BE2C (cell line): ENCODE results near the gene SREBF2. TPM values are rescaled to one million over a fixed set of nuclear protein-coding genes. Genes with fewer than 3 reads are reported as not detected.

ENCODE experiments used
- DNase-seq: peaks from one replicate; pipeline ENCODE4 v3.0.0-alpha.2; 2020
- H3K27me3 ChIP-seq: fragments of 250-450 bp; sonication (Bioruptor Pico); 2 replicates; pipeline ENCODE4 v1.5.1; 2020; ENCODE audit warnings: mild to moderate bottlenecking
- H3K36me3 ChIP-seq: fragments of 250-450 bp; sonication (Bioruptor Pico); 2 replicates; pipeline ENCODE4 v1.5.1; 2020; ENCODE audit warnings: mild to moderate bottlenecking
- H3K4me1 ChIP-seq: fragments of 250-450 bp; sonication (Bioruptor Pico); 2 replicates; pipeline ENCODE4 v1.5.1; 2020
- H3K4me3 ChIP-seq: 2 replicates; pipeline ENCODE4 v1.5.1; 2011; ENCODE audit warnings: low read depth, low read length
- H3K9me3 ChIP-seq: fragments of 250-450 bp; sonication (Bioruptor Pico); 2 replicates; pipeline ENCODE4 v1.5.1; 2020
- polyA plus RNA-seq: library from polyadenylated mRNA; unstranded; fragments of >200 nt; gene quantifications from one replicate; pipeline ENCODE4 v1.2.1, GENCODE V29; 2012; ENCODE audit warnings: low read depth, missing spikeins; ENCODE audit not compliant: insufficient read length, insufficient read depth
- TF ChIP-seq, protein P1 (sequence below): IDR thresholded peaks from 2 replicates; pipeline ENCODE4 v1.5.1; 2012; ENCODE audit warnings: mild to moderate bottlenecking, low read depth, low read length

The SREBF2 gene
- 236 TPM for polyA plus RNA-seq

DNA sequence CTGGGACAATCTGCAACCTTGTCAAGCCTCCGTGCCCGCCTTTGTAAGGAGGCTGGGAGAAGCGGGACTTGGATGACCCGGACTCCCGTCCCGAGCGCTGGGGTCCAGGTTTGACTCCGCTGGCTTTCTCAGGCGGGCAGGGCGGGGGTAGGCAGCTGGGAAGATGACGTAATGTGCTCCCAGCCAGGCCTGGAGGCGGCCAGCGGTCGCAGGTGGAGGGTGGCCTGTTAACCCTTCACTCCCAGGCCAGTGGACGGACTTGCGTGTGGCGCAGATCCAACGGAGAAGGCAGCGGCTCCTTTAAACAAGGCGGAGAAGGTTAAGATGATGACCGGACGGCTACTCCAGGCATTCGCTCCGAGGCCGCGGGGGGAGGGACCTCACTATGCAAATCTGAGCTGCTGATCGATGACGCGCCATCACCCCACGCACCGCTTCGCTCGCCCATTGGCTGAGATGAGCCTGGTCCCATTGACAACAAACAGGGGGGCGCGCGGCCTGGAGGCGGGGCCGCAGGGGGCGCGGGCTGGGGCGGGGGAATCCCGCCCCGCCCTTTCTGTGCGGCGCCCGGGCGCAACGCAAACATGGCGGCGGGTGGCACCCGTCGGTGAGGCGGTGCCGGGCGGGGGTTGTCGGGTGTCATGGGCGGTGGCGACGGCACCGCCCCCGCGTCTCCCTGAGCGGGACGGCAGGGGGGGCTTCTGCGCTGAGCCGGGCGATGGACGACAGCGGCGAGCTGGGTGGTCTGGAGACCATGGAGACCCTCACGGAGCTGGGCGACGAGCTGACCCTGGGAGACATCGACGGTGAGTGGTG is at the start of gene SREBF2:
Gene SREBF2 (plus strand): TSS at position 553 of the 816 bp plus-strand sequence. CDS start 166 bp downstream, at position 719.
- Histone ChIP-seq H3K27me3 (no peaks in the 10 kb centered on the region), H3K36me3 (peaks cover 29% of the 10 kb centered on the region), H3K4me3 (peak within 1 kb of the TSS; percentile 77), H3K4me1 (peaks cover 10% of the 10 kb centered on the region), H3K9me3 (no peaks in the 10 kb centered on the region)
- peak; percentile 100 for DNase-seq
- TF ChIP-seq, protein P1, sequence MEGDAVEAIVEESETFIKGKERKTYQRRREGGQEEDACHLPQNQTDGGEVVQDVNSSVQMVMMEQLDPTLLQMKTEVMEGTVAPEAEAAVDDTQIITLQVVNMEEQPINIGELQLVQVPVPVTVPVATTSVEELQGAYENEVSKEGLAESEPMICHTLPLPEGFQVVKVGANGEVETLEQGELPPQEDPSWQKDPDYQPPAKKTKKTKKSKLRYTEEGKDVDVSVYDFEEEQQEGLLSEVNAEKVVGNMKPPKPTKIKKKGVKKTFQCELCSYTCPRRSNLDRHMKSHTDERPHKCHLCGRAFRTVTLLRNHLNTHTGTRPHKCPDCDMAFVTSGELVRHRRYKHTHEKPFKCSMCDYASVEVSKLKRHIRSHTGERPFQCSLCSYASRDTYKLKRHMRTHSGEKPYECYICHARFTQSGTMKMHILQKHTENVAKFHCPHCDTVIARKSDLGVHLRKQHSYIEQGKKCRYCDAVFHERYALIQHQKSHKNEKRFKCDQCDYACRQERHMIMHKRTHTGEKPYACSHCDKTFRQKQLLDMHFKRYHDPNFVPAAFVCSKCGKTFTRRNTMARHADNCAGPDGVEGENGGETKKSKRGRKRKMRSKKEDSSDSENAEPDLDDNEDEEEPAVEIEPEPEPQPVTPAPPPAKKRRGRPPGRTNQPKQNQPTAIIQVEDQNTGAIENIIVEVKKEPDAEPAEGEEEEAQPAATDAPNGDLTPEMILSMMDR, result no peak

DNA sequence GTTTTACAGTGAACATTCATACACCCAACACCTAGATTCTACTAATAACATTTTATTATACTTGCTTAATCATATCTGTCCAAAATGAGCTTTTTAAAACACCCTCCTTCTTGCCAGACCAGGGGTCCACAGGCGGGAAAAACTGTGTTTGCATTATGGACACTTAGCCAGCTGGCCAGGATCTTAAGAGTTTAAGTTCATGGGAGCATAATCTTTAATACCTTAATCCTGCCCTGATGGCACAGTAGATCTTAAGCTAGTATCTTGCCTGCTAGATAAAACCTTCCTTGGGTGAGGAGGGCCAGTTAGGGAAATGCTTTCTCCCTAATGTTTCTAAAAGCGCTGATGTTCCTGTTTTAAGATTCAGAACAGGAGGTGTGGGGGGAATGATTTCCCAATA is 45.6 kb upstream of the SREBF2 start:
- no peaks in the 10 kb centered on the region for H3K4me1 ChIP-seq
- no peaks in the 10 kb centered on the region for H3K36me3 ChIP-seq
- DNase-seq, result no peak
- no peak overlapping the region for H3K4me3 ChIP-seq
- H3K27me3 ChIP-seq, result no peaks in the 10 kb centered on the region
- H3K9me3 ChIP-seq, result no peaks in the 10 kb centered on the region
- TF ChIP-seq, protein P1, result no peak

DNA sequence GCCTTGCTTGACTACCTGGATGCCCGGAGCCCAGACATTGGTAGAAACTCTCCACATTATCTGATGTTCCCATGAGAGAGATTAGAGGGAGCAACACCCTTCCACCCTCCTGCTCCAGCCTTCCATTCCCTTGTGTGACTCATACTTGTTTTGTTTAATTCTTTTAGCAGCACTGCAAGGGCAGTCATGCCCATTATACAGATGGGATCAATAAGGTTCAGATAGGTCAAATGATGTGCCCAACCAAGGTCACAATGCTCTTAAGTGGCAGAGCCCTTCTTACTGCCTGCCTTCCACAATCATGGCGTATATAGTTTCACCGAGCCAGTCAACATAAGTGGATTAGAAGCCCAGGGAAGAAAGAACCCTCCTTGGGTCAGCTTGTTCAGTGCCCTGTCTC is 39.0 kb upstream of the SREBF2 start:
- Histone ChIP-seq H3K36me3 (no peaks in the 10 kb centered on the region), H3K4me1 (no peaks in the 10 kb centered on the region), H3K9me3 (no peaks in the 10 kb centered on the region), H3K4me3 (no peak overlapping the region), H3K27me3 (no peaks in the 10 kb centered on the region)
- TF ChIP-seq, protein P1, result no peak
- DNase-seq, result no peak

DNA sequence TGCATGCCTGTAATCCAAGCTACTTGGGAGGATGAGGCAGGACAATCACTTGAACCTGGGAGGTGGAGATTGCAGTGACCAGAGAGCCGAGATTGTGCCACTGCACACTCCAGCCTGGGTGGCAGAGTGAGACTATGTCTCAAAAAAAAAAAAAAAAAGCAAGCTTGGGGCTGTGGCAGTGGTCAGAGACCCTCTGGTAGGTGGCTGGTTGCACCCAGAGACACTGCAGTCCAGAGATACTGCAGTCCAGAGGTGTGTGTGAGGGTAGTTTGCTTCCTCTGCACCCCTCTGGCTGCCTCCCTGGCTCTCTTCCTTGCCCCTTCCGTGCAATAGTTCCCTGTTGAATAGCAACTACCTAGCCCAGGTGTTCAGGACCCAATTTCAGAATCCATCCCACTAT is 34.2 kb upstream of the SREBF2 start:
- DNase-seq, result no peak
- TF ChIP-seq, protein P1, result no peak
- Histone ChIP-seq H3K4me3 (no peak overlapping the region), H3K27me3 (no peaks in the 10 kb centered on the region), H3K4me1 (peaks cover 9% of the 10 kb centered on the region), H3K9me3 (no peaks in the 10 kb centered on the region), H3K36me3 (no peaks in the 10 kb centered on the region)

DNA sequence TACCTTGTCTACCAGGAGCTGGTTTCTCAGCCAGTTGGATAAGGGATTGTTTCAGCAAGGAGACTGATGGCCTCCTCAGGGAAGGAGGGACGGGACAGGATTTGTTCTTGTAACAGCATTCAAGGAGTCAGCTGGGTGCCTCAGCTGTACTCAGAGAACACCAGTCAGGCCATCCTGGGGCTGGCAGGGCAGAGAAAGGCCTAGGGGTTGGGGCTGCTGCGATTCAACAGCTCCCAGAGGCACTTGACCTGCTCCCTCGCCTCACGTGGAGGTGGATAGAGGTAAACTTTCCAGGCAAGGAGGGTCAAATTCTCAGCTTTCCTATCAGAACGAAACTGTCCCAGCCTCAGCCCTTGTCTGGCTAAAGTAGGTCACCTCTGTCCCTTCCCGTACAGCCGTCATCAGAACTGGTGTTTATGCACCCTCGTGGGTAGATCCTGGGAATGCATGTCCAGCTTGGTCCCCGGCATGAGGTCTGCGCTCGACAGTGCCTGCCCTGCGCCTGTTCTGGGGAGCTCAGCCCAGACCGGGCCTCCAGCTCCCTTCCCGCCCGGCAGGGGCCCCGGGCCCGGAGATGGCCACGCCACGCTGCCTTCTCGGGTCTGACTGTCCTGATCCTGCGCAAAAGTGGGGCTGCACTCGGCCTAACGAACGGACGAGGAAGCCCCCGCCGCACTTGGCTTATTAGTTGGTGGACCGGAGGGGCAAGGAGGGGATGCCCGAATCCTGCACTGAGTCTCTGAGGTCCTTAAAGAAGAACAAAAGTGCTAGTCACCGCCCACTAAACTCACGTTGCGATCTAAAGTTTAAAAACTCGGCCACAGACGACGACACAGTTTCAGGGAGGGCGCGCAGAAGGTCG is 33.2 kb upstream of the SREBF2 start:
- H3K4me1 ChIP-seq, result peaks cover 9% of the 10 kb centered on the region
- H3K36me3 ChIP-seq, result no peaks in the 10 kb centered on the region
- peak overlapping the region; percentile 95 for H3K4me3 ChIP-seq
- no peaks in the 10 kb centered on the region for H3K27me3 ChIP-seq
- TF ChIP-seq, protein P1, result no peak
- no peak for DNase-seq
- H3K9me3 ChIP-seq, result no peaks in the 10 kb centered on the region
